Placental epithelial cell (primary cell): Measurements from ENCODE around the gene TCHH. TPM values are rescaled to one million over a fixed set of nuclear protein-coding genes. Genes with fewer than 3 reads are reported as not detected.

Source experiments
- small RNA-seq: library from RNA; depleted of rRNA; stranded (forward); fragments of <200 nt; gene quantifications from one replicate; pipeline ENCODE3, GENCODE V24; 2012
- total RNA-seq: library from RNA; depleted of rRNA; stranded (reverse); fragments of >200 nt; gene quantifications from 2 replicates; pipeline ENCODE4 v1.2.3, GENCODE V29; 2012

TCHH gene
- 0.11 and 0.39 TPM in 2 replicates for total RNA-seq

GRCh38 chr1:152115344-152115743, at the start of gene TCHH:
Gene TCHH, minus strand, starts transcription at chr1:152115444. Its CDS starts 1,364 bp downstream, at chr1:152114080.

GRCh38 chr1:152159144-152159543, 43.9 kb upstream of the TCHH start, which contains the start of gene RPTN:
Gene RPTN, minus strand, starts transcription at chr1:152159228. Its CDS starts 1,339 bp downstream, at chr1:152157889.

GRCh38 chr1:152089014-152089674, 26.1 kb downstream of the TCHH start, which contains the start of gene TCHHL1:
Gene TCHHL1, minus strand, starts transcription at chr1:152089064. Its CDS starts 921 bp downstream, at chr1:152088143.

Small RNA genes within 50 kb of the gene (small RNA-seq; reads per million reads assigned to genes)
- not detected for gene SPTLC1P4

Other genes starting within 250 kb of the TCHH start
- 8.9 and 13.3 TPM in 2 replicates for gene THEM4, start 205.9 kb downstream of the TCHH start, total RNA-seq
- 455 and 612 TPM in 2 replicates for gene S100A10, start 121.6 kb downstream of the TCHH start, total RNA-seq
- gene S100A11, start 78.4 kb downstream of the TCHH start, total RNA-seq: 348 and 669 TPM in 2 replicates
- gene TCHHL1, start 26.4 kb downstream of the TCHH start, total RNA-seq: not detected in 2 replicates
- gene RPTN, start 43.8 kb upstream of the TCHH start, total RNA-seq: not detected in 2 replicates
- not detected in 2 replicates for gene HRNR, start 108.7 kb upstream of the TCHH start, total RNA-seq
- under 0.01 TPM in 1 of 2 replicates, not detected in the other for gene FLG, start 209.8 kb upstream of the TCHH start, total RNA-seq
- under 0.01 TPM in 1 of 2 replicates, not detected in the other for gene FLG2, start 244.6 kb upstream of the TCHH start, total RNA-seq